ENCODE results near the gene DMXL2.

The DMXL2 gene

DNA sequence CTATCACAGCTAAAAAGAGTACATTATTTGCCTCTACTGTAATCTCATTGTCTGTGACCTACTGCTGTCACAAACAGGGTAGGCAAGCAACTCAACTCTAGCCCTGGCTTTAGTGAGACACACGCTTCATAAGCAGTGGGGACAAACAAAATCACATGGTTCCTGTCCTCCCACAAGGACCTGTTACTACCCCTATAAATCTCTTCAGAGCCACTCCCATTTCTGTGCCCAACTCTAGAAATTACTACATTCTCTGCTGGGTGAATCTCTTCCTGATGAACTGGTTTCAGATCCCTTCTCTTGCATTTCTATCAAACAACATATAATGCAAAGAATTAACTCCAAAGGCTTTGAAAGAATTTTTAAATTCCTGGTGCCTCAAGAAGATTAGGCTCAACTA, 117.3 kb downstream of the DMXL2 start:
- Mint-ChIP-seq H3K4me3 (no peak overlapping the region), H3K9me3 (no peaks in the 10 kb centered on the region), H3K36me3 (ENCODE audit: low read depth) (no peaks in the 10 kb centered on the region), H3K4me1 (ENCODE audit: low read depth) (no peaks in the 10 kb centered on the region), H3K27me3 (ENCODE audit: low read depth) (peaks cover 3% of the 10 kb centered on the region), H3K27ac (no peak overlapping the region)

- Mint-ChIP-seq H3K4me1 (ENCODE audit: low read depth) (no peaks in the 10 kb centered on the region), H3K27me3 (ENCODE audit: low read depth) (peaks cover 3% of the 10 kb centered on the region), H3K27ac (no peak overlapping the region), H3K36me3 (ENCODE audit: low read depth) (no peaks in the 10 kb centered on the region), H3K4me3 (no peak overlapping the region), H3K9me3 (no peaks in the 10 kb centered on the region)
These were observed 119.6 kb downstream of the DMXL2 start for GRCh38 chr15:51503003-51503402.

- Mint-ChIP-seq H3K27me3 (ENCODE audit: low read depth) (no peaks in the 10 kb centered on the region), H3K9me3 (no peaks in the 10 kb centered on the region), H3K36me3 (ENCODE audit: low read depth) (no peaks in the 10 kb centered on the region), H3K27ac (no peak overlapping the region), H3K4me1 (ENCODE audit: low read depth) (peaks cover 2% of the 10 kb centered on the region), H3K4me3 (no peak overlapping the region)
These were observed 123.1 kb downstream of the DMXL2 start for GRCh38 chr15:51499379-51499976.

- Mint-ChIP-seq H3K27ac (no peak overlapping the region), H3K4me1 (ENCODE audit: low read depth) (peaks cover 2% of the 10 kb centered on the region), H3K4me3 (no peak overlapping the region), H3K27me3 (ENCODE audit: low read depth) (no peaks in the 10 kb centered on the region), H3K36me3 (ENCODE audit: low read depth) (no peaks in the 10 kb centered on the region), H3K9me3 (no peaks in the 10 kb centered on the region)
These were observed 124.8 kb downstream of the DMXL2 start for GRCh38 chr15:51497806-51498205.

- Mint-ChIP-seq H3K4me3 (no peak overlapping the region), H3K4me1 (ENCODE audit: low read depth) (peaks cover 2% of the 10 kb centered on the region), H3K9me3 (no peaks in the 10 kb centered on the region), H3K27ac (no peak overlapping the region), H3K36me3 (ENCODE audit: low read depth) (no peaks in the 10 kb centered on the region), H3K27me3 (ENCODE audit: low read depth) (no peaks in the 10 kb centered on the region)
These were observed 126.3 kb downstream of the DMXL2 start for GRCh38 chr15:51496246-51496645.

GRCh38 chr15:51494411-51495314, 127.9 kb downstream of the DMXL2 start:
- Mint-ChIP-seq H3K4me3 (no peak overlapping the region), H3K27ac (no peak overlapping the region), H3K27me3 (ENCODE audit: low read depth) (no peaks in the 10 kb centered on the region), H3K4me1 (ENCODE audit: low read depth) (peaks cover 2% of the 10 kb centered on the region), H3K9me3 (no peaks in the 10 kb centered on the region), H3K36me3 (ENCODE audit: low read depth) (no peaks in the 10 kb centered on the region)

- Mint-ChIP-seq H3K4me3 (no peak overlapping the region), H3K9me3 (no peaks in the 10 kb centered on the region), H3K36me3 (ENCODE audit: low read depth) (no peaks in the 10 kb centered on the region), H3K4me1 (ENCODE audit: low read depth) (peaks cover 2% of the 10 kb centered on the region), H3K27me3 (ENCODE audit: low read depth) (no peaks in the 10 kb centered on the region), H3K27ac (no peak overlapping the region)
These were observed 128.7 kb downstream of the DMXL2 start for GRCh38 chr15:51493892-51494291.

DNA sequence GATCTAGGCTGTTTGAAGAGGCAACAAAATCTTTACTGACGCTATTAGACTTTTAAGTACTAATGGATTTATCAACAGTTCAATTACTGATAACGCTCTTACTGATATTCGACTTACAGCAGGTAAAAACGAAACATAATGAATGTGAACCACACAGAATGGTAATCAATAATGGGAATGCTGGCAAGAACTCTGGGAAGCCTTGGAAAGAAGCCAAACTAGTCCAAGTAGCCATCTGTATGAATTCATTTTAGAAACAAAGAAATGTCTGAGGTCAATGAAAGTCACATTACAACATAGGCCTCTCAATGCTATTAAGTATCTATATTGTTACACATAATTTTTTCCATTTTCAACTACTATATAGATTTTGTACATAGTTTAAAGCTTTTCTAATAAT, 130.0 kb downstream of the DMXL2 start:
- Mint-ChIP-seq H3K9me3 (no peaks in the 10 kb centered on the region), H3K27ac (no peak overlapping the region), H3K4me1 (ENCODE audit: low read depth) (peaks cover 2% of the 10 kb centered on the region), H3K4me3 (no peak overlapping the region), H3K27me3 (ENCODE audit: low read depth) (no peaks in the 10 kb centered on the region), H3K36me3 (ENCODE audit: low read depth) (peaks cover 2% of the 10 kb centered on the region)

DNA sequence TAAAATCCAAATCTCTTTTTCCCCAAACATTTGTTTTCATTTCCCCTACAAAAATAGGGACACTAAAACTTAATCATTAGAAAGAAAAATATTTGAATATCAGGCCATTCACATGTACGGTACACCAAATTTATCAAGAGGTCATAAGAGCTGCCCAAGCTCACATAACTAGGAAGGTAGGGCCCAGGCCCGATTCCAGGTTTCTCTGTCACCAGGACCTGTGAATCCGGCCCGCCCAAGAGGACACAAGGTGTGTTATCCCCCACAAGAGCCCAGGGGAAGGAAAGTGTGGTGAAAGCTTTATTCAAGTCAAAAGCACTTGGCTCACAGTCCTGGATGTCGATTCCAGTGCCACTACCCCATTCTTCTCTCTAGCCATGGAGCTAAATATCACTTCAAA, 130.6 kb downstream of the DMXL2 start:
- Mint-ChIP-seq H3K36me3 (ENCODE audit: low read depth) (peaks cover 2% of the 10 kb centered on the region), H3K27me3 (ENCODE audit: low read depth) (no peaks in the 10 kb centered on the region), H3K4me1 (ENCODE audit: low read depth) (peaks cover 2% of the 10 kb centered on the region), H3K4me3 (no peak overlapping the region), H3K9me3 (no peaks in the 10 kb centered on the region), H3K27ac (no peak overlapping the region)

DNA sequence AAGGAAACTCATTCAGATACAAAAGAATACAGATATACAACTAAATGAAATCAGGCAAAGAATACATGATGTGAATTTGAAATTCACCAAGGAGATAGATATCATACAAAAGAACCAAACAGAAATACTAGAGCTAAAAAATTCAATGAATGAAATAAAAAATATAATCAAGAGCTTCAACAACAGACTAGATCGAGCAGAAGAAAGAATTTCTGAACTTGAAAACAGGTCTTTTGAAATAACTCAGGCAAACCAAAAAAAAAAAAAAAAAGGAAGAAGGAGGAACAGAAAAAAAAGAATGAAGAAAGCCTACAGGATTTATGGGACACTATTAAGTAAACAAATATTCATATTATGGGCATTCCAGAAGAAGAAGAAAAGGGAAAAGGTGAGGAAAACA, 137.8 kb downstream of the DMXL2 start:
- Mint-ChIP-seq H3K36me3 (ENCODE audit: low read depth) (peaks cover 15% of the 10 kb centered on the region), H3K27ac (no peak overlapping the region), H3K4me3 (no peak overlapping the region), H3K4me1 (ENCODE audit: low read depth) (no peaks in the 10 kb centered on the region), H3K9me3 (peaks cover 25% of the 10 kb centered on the region), H3K27me3 (ENCODE audit: low read depth) (no peaks in the 10 kb centered on the region)

DNA sequence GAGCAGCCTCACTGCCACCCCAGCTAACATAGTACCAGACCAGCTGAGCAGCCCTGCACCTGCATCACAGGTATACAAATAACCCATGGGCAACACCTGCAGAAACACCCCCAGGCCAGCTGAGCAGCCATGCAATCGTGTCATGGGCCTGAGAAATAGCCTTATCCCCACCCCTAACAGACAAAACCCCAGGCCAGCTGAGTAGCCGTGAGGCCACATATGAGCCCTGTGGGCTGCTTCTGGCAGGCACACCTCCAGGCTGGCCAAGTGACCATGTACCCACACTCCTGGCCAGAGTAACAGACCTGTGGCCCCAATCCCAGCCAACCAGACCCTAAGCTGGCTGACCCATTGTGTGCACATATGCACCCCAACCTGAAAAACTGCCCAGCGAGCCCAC, 138.6 kb downstream of the DMXL2 start:
- Mint-ChIP-seq H3K27ac (no peak overlapping the region), H3K27me3 (ENCODE audit: low read depth) (no peaks in the 10 kb centered on the region), H3K4me1 (ENCODE audit: low read depth) (no peaks in the 10 kb centered on the region), H3K4me3 (no peak overlapping the region), H3K36me3 (ENCODE audit: low read depth) (peaks cover 15% of the 10 kb centered on the region), H3K9me3 (peaks cover 25% of the 10 kb centered on the region)

DNA sequence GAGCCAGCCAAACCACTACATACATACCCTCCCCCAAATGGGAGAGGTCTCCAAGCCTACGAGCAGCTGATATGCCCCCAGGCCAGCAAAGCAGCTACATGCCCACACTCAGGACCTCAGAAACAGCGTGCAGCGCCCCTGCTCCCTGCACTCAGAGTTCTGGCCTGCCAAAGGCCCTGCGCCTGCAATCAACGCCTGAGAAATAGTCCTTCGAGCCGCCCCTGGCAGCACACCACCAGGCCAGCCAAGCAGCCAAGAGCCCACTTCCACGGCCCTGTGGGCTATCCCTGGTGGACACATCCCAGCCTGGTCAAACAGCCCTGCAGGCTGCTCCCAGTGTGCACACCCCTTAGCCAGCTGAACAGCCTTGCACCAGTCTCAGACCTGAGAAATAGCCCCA, 139.1 kb downstream of the DMXL2 start:
- Mint-ChIP-seq H3K27ac (no peak overlapping the region), H3K27me3 (ENCODE audit: low read depth) (no peaks in the 10 kb centered on the region), H3K36me3 (ENCODE audit: low read depth) (peaks cover 15% of the 10 kb centered on the region), H3K9me3 (peaks cover 25% of the 10 kb centered on the region), H3K4me1 (ENCODE audit: low read depth) (no peaks in the 10 kb centered on the region), H3K4me3 (no peak overlapping the region)

- no peaks in the 10 kb centered on the region for H3K4me1 Mint-ChIP-seq (ENCODE audit: low read depth)
- H3K27me3 Mint-ChIP-seq (ENCODE audit: low read depth), result no peaks in the 10 kb centered on the region
- H3K27ac Mint-ChIP-seq, result no peak overlapping the region
- peaks cover 2% of the 10 kb centered on the region for H3K36me3 Mint-ChIP-seq (ENCODE audit: low read depth)
- no peak overlapping the region for H3K4me3 Mint-ChIP-seq
- H3K9me3 Mint-ChIP-seq, result no peaks in the 10 kb centered on the region
These were observed 146.8 kb downstream of the DMXL2 start for GRCh38 chr15:51475736-51476135.

DNA sequence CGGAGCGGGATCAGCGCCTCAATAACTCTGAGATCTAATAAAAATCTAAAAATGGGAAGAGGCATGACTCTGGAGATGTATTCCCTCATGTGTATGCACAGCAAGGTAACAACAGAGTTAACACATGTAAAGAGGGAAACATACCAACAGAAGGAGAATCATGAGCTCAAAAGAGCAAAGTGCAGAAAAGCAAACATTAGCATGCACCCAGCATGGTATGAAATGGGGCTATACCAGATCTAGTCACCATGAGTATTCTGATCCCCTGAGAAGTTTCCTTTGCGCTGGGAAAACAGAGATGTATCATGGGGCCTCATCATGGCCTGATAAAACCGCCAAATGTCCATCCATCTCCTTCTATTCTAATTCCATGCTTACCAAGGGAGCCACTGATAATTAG, 152.1 kb downstream of the DMXL2 start:
- no peaks in the 10 kb centered on the region for H3K27me3 Mint-ChIP-seq (ENCODE audit: low read depth)
- H3K27ac Mint-ChIP-seq, result no peak overlapping the region
- H3K4me3 Mint-ChIP-seq, result no peak overlapping the region
- no peaks in the 10 kb centered on the region for H3K4me1 Mint-ChIP-seq (ENCODE audit: low read depth)
- H3K9me3 Mint-ChIP-seq, result no peaks in the 10 kb centered on the region
- peaks cover 2% of the 10 kb centered on the region for H3K36me3 Mint-ChIP-seq (ENCODE audit: low read depth)

DNA sequence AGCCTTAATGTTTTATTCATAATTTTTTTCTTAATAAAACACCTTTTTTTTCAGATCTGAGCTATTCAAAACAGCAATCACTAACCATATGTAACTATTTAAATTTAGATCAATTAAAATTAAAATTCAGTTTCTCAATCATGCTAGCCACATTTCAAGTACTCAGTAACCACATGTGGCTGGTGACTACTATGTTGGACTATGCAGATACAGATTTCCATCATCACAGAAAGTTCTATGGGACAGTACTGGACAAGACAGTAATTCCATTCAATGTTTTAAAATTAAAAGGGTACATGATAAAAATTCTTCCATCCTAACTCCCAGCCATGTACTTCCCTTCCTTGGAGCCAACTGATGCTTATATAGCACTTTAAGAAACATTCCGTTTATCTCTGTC, 161.8 kb downstream of the DMXL2 start:
- H3K27ac Mint-ChIP-seq, result no peak overlapping the region
- no peaks in the 10 kb centered on the region for H3K36me3 Mint-ChIP-seq (ENCODE audit: low read depth)
- H3K9me3 Mint-ChIP-seq, result no peaks in the 10 kb centered on the region
- H3K4me3 Mint-ChIP-seq, result no peak overlapping the region
- no peaks in the 10 kb centered on the region for H3K4me1 Mint-ChIP-seq (ENCODE audit: low read depth)
- no peaks in the 10 kb centered on the region for H3K27me3 Mint-ChIP-seq (ENCODE audit: low read depth)

Measured in T-helper 1 cell treated with Interleukin-12 subunit alpha and Interleukin-12 subunit beta and Interleukin-4 antibody, amounts not matched to agents 30 μg/mL and 1 μg/mL, for 36 hours (primary cell).